ENCODE results near the gene MKRN2OS.

GRCh38 chr3:12541625-12542024, 3.7 kb downstream of the MKRN2OS start:
- TF ChIP-seq REST (IDR thresholded peaks at IDR 0.05) (no peak), TAF1 (conservative IDR thresholded peaks at IDR 0.05) (no peak)

Measured in liver (tissue), 2 donors.